T47D (cell line): ENCODE results near the gene PDE4B.
"Not testable (repeated sequence)": the region's sequence is repeated elsewhere in the genome, so short reads cannot be mapped to it uniquely, and the experiment has no call there.

Source experiments
- DNase-seq, 2 experiments: peaks; one replicate each; pipeline versions ENCODE4 v3.0.0 to v3.0.0-alpha.2; 2011 to 2012; ENCODE audit warnings: low read depth in 1 of 2, low spot score in 1 of 2
- JUND ChIP-seq: IDR thresholded peaks from 2 replicates; pipeline ENCODE4 v1.6.1; 2012; ENCODE audit warnings: low read depth
- in situ Hi-C: cut with HindIII; loops from 2 replicates; pipeline ENCODE4 v1.10.0; 2016; ENCODE audit warnings: low sequenced_read_pairs, low pct_unique_long_range_greater_than_20kb

The PDE4B gene

GRCh38 chr1:65952696-65953095 lies 160.0 kb downstream of the PDE4B start:
- no peak for DNase-seq
- in situ Hi-C loops: no loop called here
- TF ChIP-seq JUND: no peak

GRCh38 chr1:65953170-65953569 lies 160.5 kb downstream of the PDE4B start:
- in situ Hi-C loops: no loop called here
- TF ChIP-seq JUND: no peak
- DNase-seq: no peak

GRCh38 chr1:65955071-65955470 lies 162.4 kb downstream of the PDE4B start:
- TF ChIP-seq JUND: no peak
- DNase-seq: no peak
- in situ Hi-C loops: no loop called here

- in situ Hi-C loops: no loop called here
- no peak for DNase-seq
Measured at GRCh38 chr1:65955503-65955902, 162.8 kb downstream of the PDE4B start.

GRCh38 chr1:65958561-65959350 lies 166.1 kb downstream of the PDE4B start:
- in situ Hi-C loops: no loop called here
- DNase-seq: peak; percentile 2 to 59
- TF ChIP-seq JUND: no peak

More at GRCh38 chr1:65955503-65955902, 162.8 kb downstream of the PDE4B start:
- no peak for TF ChIP-seq JUND

GRCh38 chr1:65959896-65960567 lies 167.3 kb downstream of the PDE4B start:
- TF ChIP-seq JUND: no peak
- in situ Hi-C loops: no loop called here
- DNase-seq: peak in 1 of 2 experiments; percentile 38

GRCh38 chr1:65963156-65963888 lies 170.6 kb downstream of the PDE4B start:
- in situ Hi-C loops: no loop called here
- no peak for DNase-seq
- TF ChIP-seq JUND: no peak

- in situ Hi-C loops: no loop called here
- DNase-seq: no peak
- TF ChIP-seq JUND: no peak
Measured at GRCh38 chr1:65964123-65964522, 171.4 kb downstream of the PDE4B start.

- in situ Hi-C loops: no loop called here
- no peak for TF ChIP-seq JUND
- no peak for DNase-seq
Measured at GRCh38 chr1:65965112-65965996, 172.7 kb downstream of the PDE4B start.

GRCh38 chr1:65967492-65967891 lies 174.8 kb downstream of the PDE4B start:
- in situ Hi-C loops, DNase-seq: not testable (repeated sequence)

- DNase-seq: no peak
- in situ Hi-C loops: no loop called here
- no peak for TF ChIP-seq JUND
Measured at GRCh38 chr1:65971547-65971946, 178.9 kb downstream of the PDE4B start.

- in situ Hi-C loops: no loop called here
- no peak for DNase-seq
- TF ChIP-seq JUND: no peak
Measured at GRCh38 chr1:65975708-65976107, 183.0 kb downstream of the PDE4B start.
